Adrenal gland (tissue), 5 donors: ENCODE data around the gene BIRC7.

Experiments
- CTCF ChIP-seq, 6 experiments: fragments of 450-650 bp in 4 of 6; fragments of 200-600 bp in 2 of 6; sonication (generic) in 1 of 6; IDR thresholded peaks; 1 replicate in 5 of 6; 2 replicates in 1 of 6; pipeline versions ENCODE4 v1.5.1 to v1.8.0; 2016 to 2021; ENCODE audit warnings: antibody characterized with exemption in 6 of 6, mild to moderate bottlenecking in 2 of 6, moderate library complexity in 1 of 6
- POLR2A ChIP-seq, 2 donors: fragments of 450-650 bp; IDR thresholded peaks; one replicate each; pipeline ENCODE4 v1.6.1; 2017; ENCODE audit warnings: antibody characterized with exemption in 2 of 2, mild to moderate bottlenecking in 2 of 2, moderate library complexity in 1 of 2
- donor health status: DM: no; HTN: no; CAD: no.

GRCh38 chr20:63282946-63283345, 47.2 kb downstream of the BIRC7 start:
- TF ChIP-seq CTCF (IDR thresholded peaks at IDR 0.05): no peak
- no peak for TF ChIP-seq POLR2A (IDR thresholded peaks at IDR 0.05)
